HG02642 (cell line): Measurements from ENCODE around the gene HIGD1B.

Experiments used
- ATAC-seq: cut with Tn5 transposase; IDR thresholded peaks from one replicate; pipeline ENCODE4 v1.9.1; 2021; ENCODE audit warnings: mild to moderate bottlenecking; ENCODE audit not compliant: unreplicated experiment, poor library complexity

HIGD1B gene

GRCh38 chr17:44875761-44876160 is 28.1 kb downstream of the HIGD1B start:
- ATAC-seq: no peak

DNA sequence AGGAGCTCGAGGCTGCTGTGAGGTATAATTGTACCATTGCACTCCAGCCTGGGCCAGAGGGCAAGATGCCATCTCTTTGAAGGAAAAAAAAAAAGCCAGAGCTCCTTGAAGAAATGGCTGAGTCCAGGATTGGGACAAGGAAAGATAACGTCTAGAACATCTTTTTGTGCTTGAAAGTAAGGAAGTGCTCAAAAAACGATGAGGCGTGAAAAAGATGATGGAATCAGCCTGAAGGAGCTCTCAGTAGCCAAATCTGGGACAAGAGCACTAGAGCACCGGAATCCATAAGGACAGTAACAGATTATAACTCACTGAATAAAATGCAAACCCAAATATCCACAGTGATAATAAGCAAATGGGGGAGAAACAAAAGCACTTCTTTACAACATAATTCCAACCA is 29.4 kb downstream of the HIGD1B start:
- no peak for ATAC-seq

GRCh38 chr17:44878627-44879221 is 31.0 kb downstream of the HIGD1B start:
- no peak for ATAC-seq

DNA sequence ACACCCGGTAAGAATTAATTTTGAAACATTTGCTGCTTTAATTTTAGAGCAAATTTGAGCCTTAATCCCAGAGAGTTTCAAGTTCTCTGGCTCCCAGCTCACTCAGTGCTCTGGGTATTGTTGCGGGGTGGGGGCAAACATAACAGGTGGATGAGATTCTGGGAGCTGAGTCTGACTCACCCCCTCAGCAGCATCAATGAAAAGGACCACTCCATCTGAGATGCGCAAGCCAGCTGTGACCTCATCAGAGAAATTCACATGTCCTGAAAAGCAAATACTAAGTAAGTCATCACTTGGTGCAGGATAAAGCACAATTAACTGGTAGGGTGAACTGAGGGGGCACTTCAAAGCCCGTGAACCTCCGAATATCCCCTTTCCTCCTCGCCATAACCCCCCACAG is 31.7 kb downstream of the HIGD1B start:
- ATAC-seq: no peak

GRCh38 chr17:44880062-44880461 is 32.4 kb downstream of the HIGD1B start:
- ATAC-seq: no peak

DNA sequence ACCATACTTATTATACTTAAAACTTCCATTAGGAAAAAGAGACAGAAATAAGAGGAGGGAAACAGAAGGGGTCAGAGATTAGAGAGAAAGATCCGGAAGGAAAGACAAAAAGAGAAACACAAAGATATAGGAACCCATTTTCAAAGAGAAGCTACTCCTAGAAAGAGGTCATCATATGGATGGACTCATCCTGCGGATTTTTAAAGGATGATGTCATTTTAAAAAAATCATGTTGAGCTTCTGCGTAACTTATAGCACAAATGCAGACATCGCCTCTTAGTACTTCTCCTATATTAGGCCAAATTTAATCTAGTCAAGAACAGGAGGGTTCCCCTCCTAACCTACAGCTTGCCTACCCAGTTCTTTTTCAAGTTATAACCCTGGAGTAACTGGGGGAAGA is 33.5 kb downstream of the HIGD1B start:
- ATAC-seq: no peak

- ATAC-seq: no peak
Measured at GRCh38 chr17:44884941-44885340, 37.3 kb downstream of the HIGD1B start.

DNA sequence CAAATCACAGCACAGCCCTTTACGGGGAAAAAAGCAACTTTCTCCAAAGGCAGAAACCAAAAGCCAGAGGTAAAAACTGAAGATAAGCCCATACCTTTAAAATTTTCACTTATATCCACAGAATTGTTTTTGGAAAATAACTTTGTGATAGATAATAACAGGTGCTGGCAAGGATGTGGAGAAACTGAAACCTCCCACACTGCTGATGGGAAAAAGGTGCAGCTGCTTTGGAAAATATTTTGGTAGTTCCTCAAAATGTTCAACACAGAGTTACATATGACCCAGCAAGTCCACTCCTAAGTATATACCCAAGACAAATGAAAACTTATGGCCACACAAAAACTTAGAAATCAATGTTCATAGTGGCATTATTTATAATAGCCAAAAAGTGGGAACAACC is 39.3 kb downstream of the HIGD1B start:
- no peak for ATAC-seq

GRCh38 chr17:44887971-44888954 is 40.6 kb downstream of the HIGD1B start:
- ATAC-seq: no peak

DNA sequence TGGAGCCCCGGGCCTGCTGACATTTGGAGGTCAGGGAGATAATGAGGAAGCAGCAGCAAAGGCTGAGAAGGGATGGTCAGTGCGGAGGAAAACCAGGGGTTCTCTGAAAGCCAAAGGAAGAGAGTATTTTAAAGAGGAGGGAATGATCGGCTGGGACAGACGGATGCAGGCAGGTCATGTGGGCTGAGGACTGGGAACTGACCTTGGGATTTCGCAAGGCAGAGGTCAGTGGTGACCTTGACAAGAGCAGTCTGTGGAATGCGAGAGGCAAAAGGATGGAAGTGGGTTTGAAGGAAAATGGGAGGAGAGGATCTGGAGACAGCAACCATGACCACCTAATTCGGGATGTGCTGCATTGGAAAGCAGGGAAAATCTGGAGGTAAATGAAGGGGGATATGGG is 41.3 kb downstream of the HIGD1B start:
- ATAC-seq: no peak

DNA sequence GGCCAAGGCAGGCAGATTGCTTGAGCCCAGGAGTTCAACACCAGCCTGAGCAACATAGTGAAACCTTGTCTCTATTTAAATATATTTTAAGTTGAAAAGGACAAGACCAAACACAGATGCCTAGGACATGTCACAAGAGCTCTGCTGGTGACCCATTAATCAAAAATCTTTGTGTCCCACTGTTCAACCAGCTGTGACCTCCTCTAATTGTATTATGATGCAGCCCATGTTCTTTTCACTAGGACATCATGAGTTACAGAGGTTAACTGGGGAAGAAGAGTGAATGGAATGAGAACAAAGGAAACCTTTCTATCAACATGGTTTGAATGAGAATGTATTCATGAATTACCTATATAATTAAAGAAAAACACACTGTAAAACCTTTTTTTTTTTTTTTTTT is 44.6 kb downstream of the HIGD1B start:
- no peak for ATAC-seq

GRCh38 chr17:44894642-44895041 is 47.0 kb downstream of the HIGD1B start:
- no peak for ATAC-seq

- no peak for ATAC-seq
Measured at GRCh38 chr17:44898768-44899073, 51.0 kb downstream of the HIGD1B start.

DNA sequence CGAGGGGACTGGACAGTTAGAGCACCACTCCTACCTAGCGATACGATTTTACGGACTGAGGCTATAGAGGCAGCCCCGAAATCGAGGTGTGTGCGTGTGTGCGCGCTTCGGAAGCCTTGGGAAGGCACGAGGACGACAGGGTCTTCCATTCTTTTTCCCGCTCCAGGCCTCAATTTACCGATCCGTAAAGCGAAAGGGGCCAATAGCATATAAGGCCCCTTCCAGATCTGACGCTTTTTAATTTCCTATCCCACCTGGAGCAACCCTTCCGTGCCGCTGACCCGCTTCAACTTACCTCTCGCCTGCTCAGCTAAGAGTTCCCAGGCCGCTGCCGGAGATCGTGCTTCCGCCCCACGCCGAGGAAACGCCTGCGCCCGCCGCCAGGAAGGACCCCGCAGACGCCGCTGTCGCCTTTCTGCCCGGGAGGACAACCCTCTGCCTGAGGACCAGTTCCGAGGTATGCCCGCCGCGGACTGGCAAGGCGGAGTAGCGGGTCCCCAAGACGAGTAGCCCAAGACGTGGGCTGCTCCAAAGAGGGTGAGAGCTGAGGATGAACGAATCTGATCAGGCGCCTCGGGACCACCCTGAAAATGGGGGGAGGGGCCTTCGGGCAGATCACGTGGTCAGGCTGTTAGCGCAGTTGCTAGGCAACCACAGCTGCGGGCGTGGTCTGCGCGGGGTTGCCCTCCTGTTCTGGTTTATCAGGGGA is 51.5 kb downstream of the HIGD1B start, which contains the start of gene EFTUD2:
TSS of gene EFTUD2 (minus strand) at position 372 of the 709 bp plus-strand sequence. CDS start 4,924 bp downstream, outside the sequence.
- ATAC-seq: peak; percentile 84
